ENCODE data around the gene PRKCH.

Gene PRKCH

DNA sequence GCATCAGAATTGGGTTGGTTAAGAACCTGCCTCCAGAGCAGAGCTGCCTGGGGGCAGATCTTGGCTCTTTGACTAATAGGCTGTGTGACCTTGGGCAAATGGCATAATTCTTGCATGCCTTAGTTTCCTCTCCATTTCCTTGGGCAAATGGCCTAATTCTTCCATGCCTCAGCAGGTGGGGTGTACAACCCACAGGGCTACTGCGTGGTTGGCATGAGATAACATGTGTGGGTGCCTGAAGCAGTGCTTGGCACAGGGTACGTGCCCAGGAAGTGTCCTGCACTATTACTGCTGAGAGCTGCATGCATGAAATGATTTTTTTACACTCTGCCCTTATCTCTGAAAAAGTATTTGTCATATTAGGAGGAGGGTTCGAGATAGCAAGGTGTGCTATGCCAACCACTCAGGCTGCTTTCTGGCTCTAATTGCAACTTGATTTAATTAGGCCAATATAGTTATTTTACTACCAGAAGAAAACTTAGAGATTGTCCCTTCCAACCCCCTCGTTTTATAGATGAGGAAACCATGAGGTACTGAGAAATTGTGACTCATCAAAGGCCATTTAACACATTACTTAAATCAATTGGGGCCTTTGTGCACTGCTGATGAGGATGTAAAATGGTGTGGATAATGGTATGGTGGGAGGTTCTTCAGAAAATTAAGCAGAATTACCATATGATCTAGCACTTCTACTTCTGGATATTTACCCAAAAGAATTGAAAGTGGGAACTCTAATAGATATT lies 212.3 kb downstream of the PRKCH start:
- no peak for DNase-seq (ENCODE audit: low spot score)

GRCh38 chr14:61535032-61535431 lies 213.7 kb downstream of the PRKCH start:
- no peak for DNase-seq (ENCODE audit: low spot score)

DNA sequence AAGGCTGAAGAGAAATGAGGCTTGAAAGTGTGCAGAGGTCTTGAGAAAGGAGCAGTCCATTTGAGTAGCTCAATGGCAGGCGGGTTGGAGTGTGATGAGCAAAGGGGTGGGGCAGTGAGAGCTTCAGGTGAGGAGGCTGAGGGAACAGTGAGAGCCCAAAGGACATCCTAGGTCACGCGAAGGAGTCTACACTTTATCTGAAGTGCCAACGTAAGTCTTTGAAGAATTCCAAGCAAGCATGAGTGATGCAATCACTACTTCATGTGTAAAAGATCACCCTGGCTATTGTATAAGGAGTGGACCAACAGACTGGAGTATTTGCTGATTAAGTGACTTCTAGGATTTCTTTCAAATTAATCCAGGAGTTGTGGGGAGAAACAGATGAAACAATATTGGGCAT lies 214.1 kb downstream of the PRKCH start:
- no peak for DNase-seq (ENCODE audit: low spot score)

DNA sequence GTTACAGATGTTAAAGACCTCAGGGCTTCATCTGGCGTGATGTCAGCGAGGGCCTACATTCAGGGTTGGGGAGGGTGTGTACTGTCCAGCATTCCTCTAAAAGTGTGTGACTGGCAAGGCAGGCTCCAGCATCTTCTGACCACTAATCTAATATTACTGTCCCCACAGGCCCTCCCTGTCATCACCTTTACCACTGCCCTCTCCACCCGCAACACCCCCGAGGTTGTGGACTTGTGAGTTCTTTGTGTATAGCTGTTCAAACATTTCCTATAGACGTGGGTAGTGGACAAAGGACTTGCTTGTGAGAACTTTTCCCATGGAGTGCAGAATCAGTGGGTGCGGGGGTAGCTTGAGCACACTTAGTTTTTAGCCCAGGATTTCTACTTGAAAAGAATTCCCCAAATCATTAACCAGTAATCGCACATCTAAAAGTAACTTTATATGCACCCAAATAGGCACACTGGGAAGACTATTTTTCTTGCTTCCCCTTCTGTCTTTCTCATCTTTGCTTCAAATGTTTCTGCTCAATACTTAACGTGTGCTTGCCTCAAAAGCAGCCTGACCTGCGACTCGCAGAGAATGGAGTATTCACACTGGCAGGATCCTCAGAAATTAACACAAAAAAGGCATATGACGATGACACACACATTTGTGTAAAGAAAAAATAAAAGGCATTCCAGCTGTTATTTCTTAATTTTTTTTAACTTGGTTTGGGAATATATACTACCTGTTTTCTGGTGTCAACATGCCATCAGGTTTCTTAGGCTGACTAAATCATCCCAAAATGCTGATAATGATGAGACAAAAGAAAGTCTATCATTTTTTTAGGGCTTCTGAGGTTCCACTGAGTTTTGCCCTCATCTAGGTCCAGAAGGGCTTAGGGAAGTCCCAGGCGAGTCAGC lies 215.5 kb downstream of the PRKCH start:
- no peak for DNase-seq (ENCODE audit: low spot score)

DNA sequence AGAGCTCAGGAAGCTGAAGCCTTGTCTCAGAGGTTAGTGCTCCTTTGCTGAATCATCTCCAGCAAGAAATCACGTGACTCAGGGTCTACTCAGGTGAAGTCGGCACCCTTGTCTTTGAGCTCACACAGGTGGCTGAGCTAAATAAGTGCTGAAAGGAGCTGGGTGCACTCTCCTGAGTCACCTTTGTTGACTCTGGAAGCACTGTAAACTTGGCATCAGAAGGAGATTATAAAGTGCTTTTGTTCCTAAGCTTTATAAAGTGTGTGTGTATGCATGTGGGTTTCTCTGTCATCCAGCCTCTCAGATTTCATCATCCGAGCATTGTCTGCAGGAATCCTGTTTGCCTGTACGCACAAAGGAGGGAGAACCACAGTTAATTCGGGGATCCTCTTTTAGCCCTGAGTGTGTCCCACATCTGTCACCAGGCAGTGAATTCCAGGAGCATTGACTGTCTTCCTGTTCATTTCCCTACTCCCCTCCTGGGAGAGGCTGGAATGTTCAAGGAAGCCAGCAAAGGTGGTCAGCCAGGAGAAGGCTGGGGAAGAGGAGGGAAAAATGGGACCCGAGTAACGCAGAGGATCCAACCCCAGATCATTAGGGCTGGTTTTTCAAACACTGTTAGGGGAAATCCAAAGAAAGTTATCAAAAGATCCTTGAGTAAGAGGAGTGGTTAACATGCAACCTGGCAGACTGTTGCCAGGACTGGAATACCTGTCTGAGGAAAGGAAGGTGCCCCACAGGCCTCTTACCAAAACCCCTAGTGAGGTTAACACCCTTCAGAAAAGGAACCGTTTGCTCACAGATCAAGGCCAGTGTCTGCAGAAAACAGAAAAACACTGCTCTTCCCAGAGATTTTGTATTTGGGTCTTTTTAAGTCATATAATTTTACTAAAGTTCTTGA lies 216.4 kb downstream of the PRKCH start:
- no peak for DNase-seq (ENCODE audit: low spot score)

DNA sequence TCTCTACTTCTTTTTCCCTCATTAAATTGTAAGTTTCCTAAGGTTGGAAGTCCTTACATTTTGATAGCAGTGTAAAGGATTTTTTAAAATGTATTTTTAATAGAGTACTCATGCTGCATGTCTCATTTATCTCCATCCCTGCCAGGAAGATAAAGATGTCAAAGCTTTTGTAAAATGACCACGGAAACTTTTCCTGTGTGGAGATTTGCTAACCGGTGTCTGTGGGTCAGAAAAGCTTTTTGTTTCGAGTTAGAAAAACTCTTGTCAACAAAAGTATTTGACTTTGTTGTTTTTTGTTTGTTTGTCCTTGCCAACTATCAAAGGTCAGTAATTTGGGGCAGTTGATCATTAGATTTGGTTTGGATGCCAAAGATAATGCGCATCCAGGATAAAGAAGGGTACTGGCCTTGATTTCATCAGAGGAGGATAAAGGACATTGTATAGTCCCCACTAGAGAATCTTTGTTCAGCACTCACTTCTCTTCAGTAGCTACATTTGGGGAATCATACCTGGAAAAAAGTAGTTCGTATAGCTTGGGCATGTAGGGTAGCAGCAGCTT lies 217.2 kb downstream of the PRKCH start:
- DNase-seq (ENCODE audit: low spot score) = no peak

GRCh38 chr14:61539631-61540030 lies 218.3 kb downstream of the PRKCH start:
- no peak for DNase-seq (ENCODE audit: low spot score)

DNA sequence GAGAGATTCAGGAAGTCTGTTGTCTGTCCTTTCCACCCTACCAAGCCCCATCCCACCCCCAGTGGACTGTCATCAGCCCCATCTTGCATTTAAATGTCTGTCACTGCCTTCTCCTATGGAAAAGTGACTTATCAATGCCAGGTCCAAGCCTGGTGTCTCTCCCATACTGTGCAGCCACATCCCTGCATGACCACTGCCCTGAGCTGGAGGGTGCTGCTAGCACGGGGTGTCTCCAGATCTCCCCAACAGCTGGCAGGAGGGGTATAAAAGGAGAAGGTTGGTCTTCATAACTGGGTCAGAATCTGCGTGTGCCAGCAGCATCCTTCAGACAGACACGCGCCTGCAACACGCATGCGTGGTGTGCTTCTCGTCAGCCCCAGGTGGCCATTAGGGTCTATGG lies 219.6 kb downstream of the PRKCH start:
- DNase-seq (ENCODE audit: low spot score) = no peak

GRCh38 chr14:61542848-61543790 lies 221.7 kb downstream of the PRKCH start:
- no peak for DNase-seq (ENCODE audit: low spot score)

GRCh38 chr14:61543946-61544345 lies 222.6 kb downstream of the PRKCH start:
- no peak for DNase-seq (ENCODE audit: low spot score)

- DNase-seq (ENCODE audit: low spot score) = no peak
Measured at GRCh38 chr14:61544448-61545330, 223.3 kb downstream of the PRKCH start.

- DNase-seq (ENCODE audit: low spot score) = no peak
Measured at GRCh38 chr14:61545726-61546455, 224.5 kb downstream of the PRKCH start.

GRCh38 chr14:61547186-61548069 lies 226.0 kb downstream of the PRKCH start:
- no peak for DNase-seq (ENCODE audit: low spot score)

DNA sequence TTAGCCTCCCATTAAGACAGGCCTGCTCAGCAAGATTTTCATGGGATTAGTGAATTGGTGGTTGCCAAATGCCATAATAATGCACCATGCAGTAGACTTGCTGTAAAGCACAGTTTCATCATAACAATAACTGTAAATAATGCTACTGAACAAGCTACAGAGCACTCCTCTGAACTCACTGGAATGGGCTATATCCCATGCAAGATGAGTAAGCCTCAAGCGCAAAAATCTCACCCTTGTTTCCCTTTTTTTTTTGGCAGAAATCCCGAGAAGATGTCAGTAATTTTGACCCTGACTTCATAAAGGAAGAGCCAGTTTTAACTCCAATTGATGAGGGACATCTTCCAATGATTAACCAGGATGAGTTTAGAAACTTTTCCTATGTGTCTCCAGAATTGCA lies 228.0 kb downstream of the PRKCH start:
- DNase-seq (ENCODE audit: low spot score) = no peak

GRCh38 chr14:61551384-61551783 lies 230.0 kb downstream of the PRKCH start:
- DNase-seq (ENCODE audit: low spot score) = no peak

DNA sequence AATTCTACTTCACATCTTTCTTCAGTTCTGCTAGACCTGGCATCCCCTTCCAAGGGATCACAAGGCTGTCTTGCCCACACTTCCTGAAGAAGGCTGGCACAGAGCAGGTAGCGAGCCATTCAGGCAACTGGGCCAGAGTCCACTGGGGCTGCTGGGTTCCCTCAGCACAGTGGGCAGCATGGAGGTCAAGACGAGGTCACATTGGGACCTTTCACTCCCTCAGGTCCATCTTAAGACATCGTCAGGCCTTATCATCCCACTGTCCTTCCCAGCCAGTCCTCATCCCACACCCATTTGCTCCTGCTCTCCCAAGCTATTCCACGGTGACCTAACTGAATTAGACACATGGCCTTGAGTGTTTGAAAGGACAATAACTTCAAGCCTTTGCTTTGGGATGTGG lies 230.9 kb downstream of the PRKCH start:
- no peak for DNase-seq (ENCODE audit: low spot score)

DNA sequence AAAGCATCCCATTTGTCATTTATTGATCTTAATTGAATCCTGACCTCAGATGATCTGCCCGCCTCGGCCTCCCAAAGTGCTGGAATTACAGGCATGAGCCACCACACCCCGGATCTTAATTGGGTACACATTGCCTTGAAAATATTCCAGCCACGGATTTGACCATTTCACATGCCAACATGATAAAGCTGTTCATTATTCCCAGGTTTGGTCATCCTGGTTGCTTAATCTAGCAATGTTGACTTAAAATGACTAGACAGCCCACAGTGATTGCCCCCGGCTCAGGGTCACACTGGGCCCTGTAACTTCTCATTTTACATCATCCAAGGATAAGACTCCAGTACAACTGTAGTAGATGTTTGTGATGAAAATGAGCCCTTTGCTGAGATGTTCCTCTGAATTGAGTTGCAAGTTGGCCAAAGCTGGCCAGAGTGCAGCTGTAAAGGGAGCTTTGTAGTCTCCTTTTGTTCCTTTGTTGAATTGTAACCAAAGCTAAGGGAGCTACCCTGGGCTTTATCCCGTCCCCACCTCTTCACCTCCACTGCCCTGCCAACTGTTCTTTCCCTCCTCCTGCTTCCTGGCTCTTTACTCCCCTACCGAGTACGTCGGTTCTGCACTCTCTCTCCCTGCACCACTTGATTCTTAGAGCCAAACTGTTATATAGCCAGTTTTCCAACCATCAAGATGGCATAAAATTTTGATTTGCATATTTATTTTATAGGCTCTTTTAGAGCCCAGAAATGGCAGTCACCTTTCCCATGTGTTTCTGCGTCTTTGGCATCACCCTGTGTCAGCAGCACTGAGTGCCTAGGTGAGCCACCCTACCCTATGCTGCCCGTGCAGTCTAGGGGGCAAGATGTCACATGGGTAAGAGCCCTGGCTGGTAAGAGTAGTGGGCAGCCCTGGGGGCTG lies 232.6 kb downstream of the PRKCH start:
- no peak for DNase-seq (ENCODE audit: low spot score)
